Measurements from ENCODE around the gene KLHL22.

DNA sequence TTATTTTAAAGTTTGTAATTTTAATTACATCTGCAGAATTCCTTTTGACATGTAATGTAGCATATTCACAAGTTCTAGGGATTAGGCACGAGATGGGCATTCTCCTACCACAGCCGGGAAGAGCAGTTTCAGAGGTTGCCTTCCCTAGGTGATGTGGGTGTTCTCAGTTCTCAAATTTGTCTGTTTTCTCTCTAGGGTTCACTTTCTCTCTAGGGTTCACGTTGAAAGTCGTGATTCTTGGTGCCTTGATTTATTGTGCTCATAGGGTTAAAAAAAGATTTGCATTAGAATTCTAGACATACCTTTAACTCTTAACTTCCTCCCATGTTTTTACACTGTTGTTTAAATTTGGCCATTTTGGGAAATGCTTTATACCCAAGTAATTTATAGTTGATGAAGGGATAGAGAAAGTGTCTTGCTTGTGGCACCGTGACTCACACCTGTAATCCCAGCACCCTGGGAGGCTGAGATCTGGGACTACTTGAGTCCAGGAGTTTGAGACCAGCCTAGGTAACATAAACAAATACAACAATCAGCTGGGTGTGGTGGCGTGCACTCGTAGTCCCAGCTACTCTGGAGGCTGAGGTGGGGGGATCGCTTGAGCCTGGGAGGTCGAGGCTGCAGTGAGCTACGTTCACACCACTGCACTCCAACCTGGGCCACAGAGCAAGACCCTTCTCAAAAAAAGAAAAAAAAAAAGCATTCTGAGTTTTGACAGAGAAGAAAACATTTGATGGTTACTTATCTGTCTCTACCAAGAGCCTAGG, 15.4 kb upstream of the KLHL22 start:
- TF ChIP-seq POLR2AphosphoS5 (IDR thresholded peaks at IDR 0.05; ENCODE audit: borderline replicate concordance, low read depth, low read length) (no peak), EZH2 (IDR thresholded peaks at IDR 0.05) (no peak)
